NCI-H2029 (cell line): ENCODE results near the gene PLD2.
A peak's percentile ranks its signal among the peaks of the same experiment; 100 is the strongest.

Experiments
- DNase-seq: peaks from one replicate; lab custom pipeline; 2025; lab: John Stamatoyannopoulos, UW

PLD2 gene, protein sequence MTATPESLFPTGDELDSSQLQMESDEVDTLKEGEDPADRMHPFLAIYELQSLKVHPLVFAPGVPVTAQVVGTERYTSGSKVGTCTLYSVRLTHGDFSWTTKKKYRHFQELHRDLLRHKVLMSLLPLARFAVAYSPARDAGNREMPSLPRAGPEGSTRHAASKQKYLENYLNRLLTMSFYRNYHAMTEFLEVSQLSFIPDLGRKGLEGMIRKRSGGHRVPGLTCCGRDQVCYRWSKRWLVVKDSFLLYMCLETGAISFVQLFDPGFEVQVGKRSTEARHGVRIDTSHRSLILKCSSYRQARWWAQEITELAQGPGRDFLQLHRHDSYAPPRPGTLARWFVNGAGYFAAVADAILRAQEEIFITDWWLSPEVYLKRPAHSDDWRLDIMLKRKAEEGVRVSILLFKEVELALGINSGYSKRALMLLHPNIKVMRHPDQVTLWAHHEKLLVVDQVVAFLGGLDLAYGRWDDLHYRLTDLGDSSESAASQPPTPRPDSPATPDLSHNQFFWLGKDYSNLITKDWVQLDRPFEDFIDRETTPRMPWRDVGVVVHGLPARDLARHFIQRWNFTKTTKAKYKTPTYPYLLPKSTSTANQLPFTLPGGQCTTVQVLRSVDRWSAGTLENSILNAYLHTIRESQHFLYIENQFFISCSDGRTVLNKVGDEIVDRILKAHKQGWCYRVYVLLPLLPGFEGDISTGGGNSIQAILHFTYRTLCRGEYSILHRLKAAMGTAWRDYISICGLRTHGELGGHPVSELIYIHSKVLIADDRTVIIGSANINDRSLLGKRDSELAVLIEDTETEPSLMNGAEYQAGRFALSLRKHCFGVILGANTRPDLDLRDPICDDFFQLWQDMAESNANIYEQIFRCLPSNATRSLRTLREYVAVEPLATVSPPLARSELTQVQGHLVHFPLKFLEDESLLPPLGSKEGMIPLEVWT

DNA sequence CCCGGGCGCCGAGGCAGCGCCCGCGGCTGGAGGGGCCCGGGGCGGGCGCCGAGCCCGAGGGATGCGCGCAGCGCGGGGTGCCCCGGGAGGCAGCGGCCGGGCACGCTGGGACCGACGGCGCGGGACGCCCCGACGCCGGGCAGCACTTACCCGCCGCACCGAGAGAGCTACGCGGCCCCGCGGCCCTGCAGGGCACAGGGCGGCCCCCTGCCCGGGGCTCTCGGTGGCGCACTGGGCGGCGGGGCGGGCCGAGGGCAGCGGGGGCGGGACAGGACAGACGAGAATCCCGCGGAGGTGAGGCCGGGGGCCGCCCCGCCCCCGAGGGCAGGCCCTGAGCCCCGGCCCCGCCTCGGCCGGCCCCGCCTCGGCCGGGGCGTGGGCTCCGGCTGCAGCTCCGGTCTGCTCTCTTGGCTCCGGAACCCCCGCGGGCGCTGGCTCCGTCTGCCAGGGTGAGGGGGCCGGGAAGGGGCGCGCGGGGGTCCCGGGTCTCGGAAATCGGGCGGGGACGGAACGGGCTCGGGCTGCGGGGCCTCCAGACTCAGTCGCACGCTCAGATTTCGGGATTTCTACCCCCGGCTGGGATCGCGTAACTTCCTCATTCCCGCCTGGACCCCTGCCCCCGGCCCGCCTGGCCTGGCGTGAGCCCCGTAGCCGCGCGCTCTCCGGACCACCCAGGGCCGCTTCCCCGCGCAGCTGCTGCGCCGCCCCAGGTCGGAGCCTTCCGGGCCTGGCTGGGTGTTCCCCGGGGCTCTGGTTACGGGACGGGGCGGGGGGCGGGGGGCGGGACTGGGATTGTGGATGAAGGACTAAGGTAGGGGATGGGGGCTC lies at the start of gene PLD2:
TSS of gene PLD2 (plus strand) at position 376 of the 828 bp plus-strand sequence. CDS start 621 bp downstream, outside the sequence.
- peak; percentile 27 for DNase-seq

- DNase-seq = no peak
Observed at GRCh38 chr17:4759776-4760236, 47.1 kb upstream of the PLD2 start.

DNA sequence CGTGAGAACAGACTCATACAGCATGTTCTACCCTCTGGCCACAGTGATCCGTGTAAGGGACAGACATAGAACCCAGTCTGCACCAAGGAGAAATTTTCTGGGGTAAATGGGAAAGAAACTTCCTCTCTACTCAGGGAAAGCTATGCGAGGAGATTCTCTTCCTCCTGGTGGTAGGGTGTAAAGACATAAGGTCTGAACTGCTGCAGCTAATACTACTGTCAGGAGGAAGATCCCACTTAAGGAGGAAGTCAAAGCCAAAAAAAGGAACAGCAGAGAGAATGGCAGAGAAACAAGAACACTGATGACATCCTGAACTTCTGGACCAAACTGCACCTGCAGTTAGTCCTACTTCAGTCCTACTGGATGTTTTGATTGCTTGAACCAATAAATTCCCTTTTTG lies 42.4 kb upstream of the PLD2 start:
- no peak for DNase-seq

- no peak for DNase-seq
Observed at GRCh38 chr17:4766201-4766600, 40.8 kb upstream of the PLD2 start.

DNA sequence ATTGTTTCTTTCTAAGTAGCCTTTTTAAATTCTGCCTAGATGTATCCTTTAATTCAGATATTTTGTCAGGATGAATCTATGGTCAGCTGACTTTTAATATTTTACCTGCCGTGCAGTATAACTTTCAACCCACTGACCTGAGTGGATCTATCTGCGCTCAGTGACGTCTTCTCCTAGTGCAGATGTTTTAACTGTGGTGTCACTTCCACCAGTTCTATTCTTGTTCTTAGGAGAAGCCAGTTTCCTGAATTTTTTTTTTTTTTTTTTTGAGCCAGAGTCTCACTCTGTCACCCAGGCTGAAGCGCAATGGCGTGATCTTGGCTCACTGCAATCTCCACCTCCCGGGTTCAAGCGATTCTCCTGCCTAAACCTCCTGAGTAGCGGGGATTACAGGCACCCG lies 40.2 kb upstream of the PLD2 start:
- no peak for DNase-seq

GRCh38 chr17:4768298-4768697 lies 38.7 kb upstream of the PLD2 start:
- DNase-seq = no peak

- DNase-seq = no peak
Observed at GRCh38 chr17:4769628-4770027, 37.3 kb upstream of the PLD2 start.

- DNase-seq = no peak
Observed at GRCh38 chr17:4771519-4772234, 35.3 kb upstream of the PLD2 start, which contains the start of gene TM4SF5. Gene TM4SF5 (plus strand): TSS chr17:4771886. CDS start chr17:4771923, 37 bp downstream.

DNA sequence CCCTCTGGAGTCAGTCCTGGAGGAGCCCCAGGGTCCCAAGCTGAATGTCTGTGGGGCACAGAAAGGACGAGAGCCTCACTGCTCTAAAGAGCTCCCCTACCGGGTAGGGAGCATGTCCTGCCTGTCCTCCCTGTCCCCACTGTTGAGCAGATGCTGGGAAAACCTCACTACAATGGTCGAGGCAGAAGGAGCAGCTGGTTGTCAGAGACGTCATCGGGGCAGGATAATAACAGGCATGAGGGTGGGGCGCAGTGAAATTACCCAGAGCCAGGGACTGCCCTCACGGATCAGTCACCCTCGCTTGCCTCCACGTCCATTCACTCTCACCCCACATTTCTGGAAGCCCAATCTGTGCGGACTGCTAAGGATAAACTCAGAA lies 34.7 kb upstream of the PLD2 start:
- DNase-seq = no peak

DNA sequence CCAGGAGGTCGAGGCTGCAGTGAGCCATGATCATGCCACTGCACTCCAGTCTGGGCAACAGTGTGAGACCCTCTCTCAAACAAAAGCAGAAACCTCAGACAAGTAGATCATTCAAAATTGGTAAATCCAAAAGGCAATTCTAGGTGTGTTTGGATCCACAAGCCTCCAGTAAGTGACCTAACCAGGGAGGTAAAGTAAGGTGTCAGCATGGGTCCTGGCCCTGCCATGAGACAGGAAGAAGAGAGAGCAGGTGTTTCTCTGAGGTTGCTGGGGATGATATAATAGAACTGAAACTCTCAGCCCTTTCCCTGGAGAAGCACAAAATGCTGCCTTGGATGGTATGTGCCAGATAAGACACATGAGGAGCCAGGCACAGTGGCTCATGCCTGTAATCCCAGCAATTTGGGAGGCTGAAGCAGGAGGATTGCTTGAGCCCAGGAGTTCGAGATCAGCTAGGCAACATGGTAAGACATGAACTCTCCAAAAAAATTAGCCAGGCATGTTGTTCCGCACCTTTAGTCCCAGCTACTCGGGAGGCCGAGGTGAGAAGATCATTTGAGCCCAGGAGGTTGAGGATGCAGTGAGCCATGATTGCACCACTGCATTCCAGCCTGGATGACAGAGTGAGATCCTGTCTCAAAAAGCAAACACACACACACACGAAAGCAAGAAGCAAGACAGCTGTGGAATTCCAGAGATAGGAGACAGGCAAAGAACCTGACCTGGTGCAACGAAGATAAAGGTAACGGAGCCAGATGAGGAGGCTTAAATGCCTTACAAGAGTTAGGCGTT lies 28.8 kb upstream of the PLD2 start:
- DNase-seq = no peak

- no peak for DNase-seq
Observed at GRCh38 chr17:4780325-4780955, 26.5 kb upstream of the PLD2 start.

DNA sequence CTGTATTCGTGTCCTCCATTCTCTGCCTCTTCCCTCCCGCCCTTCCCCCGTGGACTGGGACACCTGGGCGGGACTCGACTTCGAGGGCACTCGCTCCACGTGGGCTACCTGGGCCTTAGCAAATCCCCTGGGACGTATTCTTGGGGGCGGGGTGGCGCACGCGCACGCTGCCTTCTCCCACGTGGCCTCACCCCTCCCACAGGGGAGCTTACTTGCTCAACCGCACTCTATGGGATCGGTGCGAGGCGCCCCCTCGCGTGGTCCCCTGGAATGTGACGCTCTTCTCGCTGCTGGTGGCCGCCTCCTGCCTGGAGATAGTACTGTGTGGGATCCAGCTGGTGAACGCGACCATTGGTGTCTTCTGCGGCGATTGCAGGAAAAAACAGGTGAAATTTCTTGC lies 24.3 kb upstream of the PLD2 start:
- no peak for DNase-seq

- DNase-seq = no peak
Observed at GRCh38 chr17:4785311-4786105, 21.4 kb upstream of the PLD2 start.

DNA sequence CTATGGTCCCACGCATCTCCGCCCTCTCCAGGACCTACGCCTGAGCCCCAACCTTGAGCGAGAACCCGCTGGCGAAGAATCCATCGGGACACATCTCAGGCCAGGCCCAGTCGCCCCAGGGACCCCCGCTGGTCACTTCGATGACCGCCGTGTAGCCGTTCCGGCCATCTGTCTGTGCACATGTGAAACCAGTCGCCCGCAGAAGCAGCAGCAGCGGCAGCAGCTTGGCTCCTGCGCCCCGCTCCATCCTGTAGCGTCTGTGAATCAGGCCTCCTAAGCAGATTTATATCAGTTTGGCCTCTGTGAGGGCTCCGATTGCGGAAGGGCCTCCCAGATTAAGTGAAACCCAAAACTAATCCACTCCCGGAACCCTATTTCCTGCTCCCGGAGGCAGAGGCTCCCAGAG lies 20.8 kb upstream of the PLD2 start, which contains the start of gene VMO1:
TSS of gene VMO1 (minus strand) at position 259 of the 406 bp plus-strand sequence. CDS start at position 247, 12 bp downstream.
- no peak for DNase-seq

DNA sequence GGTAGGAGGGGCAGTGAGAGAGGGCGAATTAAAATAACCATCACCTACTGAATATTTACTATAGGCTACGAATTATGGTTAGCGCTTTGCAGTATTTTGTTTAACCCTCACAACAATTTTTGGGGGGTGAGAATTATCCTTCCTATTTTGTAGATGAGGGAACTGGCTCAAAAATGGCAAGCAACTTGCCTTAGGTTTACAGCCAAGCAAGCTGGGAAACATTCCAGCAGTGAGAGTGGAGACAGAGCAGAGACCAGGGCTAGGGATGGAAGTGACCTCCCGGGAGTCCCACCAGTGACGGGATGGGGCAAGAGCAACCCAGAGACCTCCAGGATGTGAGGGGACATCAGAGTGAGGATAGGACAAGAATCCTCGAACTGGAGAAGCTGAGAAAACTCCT lies 20.4 kb upstream of the PLD2 start:
- no peak for DNase-seq

- DNase-seq = no peak
Observed at GRCh38 chr17:4788159-4788806, 18.7 kb upstream of the PLD2 start.

DNA sequence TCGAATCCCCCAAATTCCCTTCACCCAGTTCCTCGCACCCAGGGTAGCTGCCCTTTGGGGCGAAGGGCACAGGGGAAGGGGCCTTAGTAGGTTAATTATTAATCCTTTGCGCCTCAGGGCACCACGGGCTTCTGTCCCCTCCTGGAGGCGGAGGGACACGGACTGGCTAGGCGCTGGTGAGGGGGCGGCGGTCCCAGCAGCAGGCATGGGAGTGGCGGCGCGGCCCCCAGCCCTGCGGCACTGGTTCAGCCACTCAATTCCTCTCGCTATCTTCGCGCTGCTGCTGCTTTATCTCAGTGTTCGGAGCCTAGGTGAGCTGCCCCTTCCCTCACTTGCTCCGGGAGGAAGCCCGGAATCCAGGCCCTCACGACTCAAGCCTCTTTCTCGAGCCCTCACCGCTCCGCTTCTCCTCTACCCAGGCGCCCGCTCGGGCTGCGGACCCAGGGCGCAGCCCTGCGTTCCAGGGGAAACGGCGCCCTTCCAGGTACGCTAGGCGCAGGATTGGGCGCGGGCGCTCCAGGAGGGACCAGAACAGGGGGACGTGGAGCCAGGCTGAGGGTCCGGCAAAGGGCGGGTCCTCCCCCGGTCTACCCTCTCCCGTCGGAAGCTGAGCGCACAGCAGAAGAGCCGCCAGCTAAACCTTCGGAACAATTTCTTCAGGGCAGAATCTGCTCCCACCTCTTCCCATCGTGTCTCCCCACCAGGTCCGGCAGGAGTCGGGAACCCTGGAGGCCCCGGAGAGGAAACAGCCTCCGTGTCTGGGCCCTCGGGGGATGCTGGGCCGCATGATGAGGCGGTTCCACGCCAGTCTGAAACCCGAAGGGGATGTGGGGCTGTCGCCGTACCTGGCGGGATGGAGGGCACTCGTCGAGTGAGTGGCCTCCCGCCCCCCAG lies 17.9 kb upstream of the PLD2 start, which contains the start of gene GLTPD2:
TSS of gene GLTPD2 (plus strand) at position 158 of the 894 bp plus-strand sequence. CDS start at position 206, 48 bp downstream.
- DNase-seq = no peak

DNA sequence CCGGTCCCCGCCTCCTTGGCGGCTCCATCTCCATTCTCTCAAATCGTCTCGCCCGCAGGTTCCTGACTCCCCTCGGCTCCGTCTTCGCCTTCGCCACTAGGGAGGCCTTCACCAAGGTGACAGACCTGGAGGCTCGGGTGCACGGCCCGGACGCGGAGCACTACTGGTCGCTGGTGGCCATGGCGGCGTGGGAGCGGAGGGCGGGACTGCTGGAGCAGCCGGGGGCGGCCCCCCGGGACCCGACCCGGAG lies 17.3 kb upstream of the PLD2 start:
- DNase-seq = no peak
